H1 (cell line): Measurements from ENCODE around the gene SFMBT2. TPM values are rescaled to one million over a fixed set of nuclear protein-coding genes. Genes with fewer than 3 reads are reported as not detected.

Experiments used
- CTCF ChIA-PET: fragments of 300-600 bp; sonication (Branson Sonifier 250); formaldehyde crosslinking; loops from one replicate; lab custom pipeline; 2021; ENCODE audit not compliant: partially characterized antibody; lab: Charles Lee
- POLR2A ChIA-PET: fragments of 300-600 bp; sonication (Branson Sonifier 250); formaldehyde crosslinking; loops from one replicate; lab custom pipeline; 2021; ENCODE audit warnings: inconsistent platforms; ENCODE audit not compliant: partially characterized antibody; lab: Charles Lee
- DNase-seq, 2 experiments: peaks; one replicate each; pipeline versions ENCODE4 v3.0.0 to v3.0.0-alpha.2; 2010 to 2022; ENCODE audit warnings: low spot score in 2 of 2, low read depth in 1 of 2, mixed read lengths in 1 of 2
- FAIRE-seq: peaks from 2 replicates; lab custom pipeline; 2011; peaks lifted over from hg19 to GRCh38; lab: Jason Lieb, UNC
- H2AFZ ChIP-seq: 2 replicates; pipeline ENCODE4 v1.8.1; 2012; ENCODE audit warnings: low read length, inconsistent platforms
- H2AK5ac ChIP-seq: 2 replicates; pipeline ENCODE4 v1.6.1; 2013; ENCODE audit warnings: low read depth, low read length
- H2BK120ac ChIP-seq: replicated peaks from 2 replicates; pipeline ENCODE3; 2013; ENCODE audit warnings: low read depth, low read length, inconsistent platforms
- H2BK12ac ChIP-seq: 2 replicates; pipeline ENCODE4 v1.6.1; 2013; ENCODE audit warnings: low read depth, low read length
- H2BK15ac ChIP-seq: 2 replicates; pipeline ENCODE4 v1.6.1; 2013; ENCODE audit warnings: low read length
- H2BK20ac ChIP-seq: 2 replicates; pipeline ENCODE4 v1.6.1; 2013; ENCODE audit warnings: low read length
- H2BK5ac ChIP-seq: 2 replicates; pipeline ENCODE4 v1.6.1; 2013; ENCODE audit warnings: low read depth, low read length
- H3K14ac ChIP-seq: 2 replicates; pipeline ENCODE4 v1.6.1; 2013; ENCODE audit warnings: inconsistent platforms; ENCODE audit not compliant: insufficient read length
- H3K18ac ChIP-seq: 2 replicates; pipeline ENCODE4 v1.6.1; 2013; ENCODE audit warnings: low read length; ENCODE audit errors: extremely low read depth
- H3K23ac ChIP-seq: 2 replicates; pipeline ENCODE4 v1.6.1; 2013; ENCODE audit warnings: inconsistent platforms; ENCODE audit not compliant: insufficient read length
- H3K23me2 ChIP-seq: 2 replicates; pipeline ENCODE4 v1.6.1; 2013; ENCODE audit warnings: low read depth, low read length
- H3K27ac ChIP-seq: 2 replicates; pipeline ENCODE4 v1.6.1; 2011; ENCODE audit warnings: low read depth, low read length, inconsistent platforms
- H3K27me3 ChIP-seq, 4 experiments: replicated peaks in 1 of 4; 1 replicate in 1 of 4; 2 replicates in 3 of 4; pipeline versions ENCODE4 v1.6.1 to v1.8.1; 2011 to 2013; ENCODE audit warnings: low read length in 3 of 4, mild to moderate bottlenecking in 3 of 4, inconsistent platforms in 2 of 4, mixed read lengths in 2 of 4, moderate library complexity in 1 of 4; ENCODE audit not compliant: control insufficient read depth in 3 of 4, insufficient read depth in 3 of 4; ENCODE audit errors: extremely low read depth in 1 of 4
- H3K36me3 ChIP-seq, 4 experiments: 2 replicates each; pipeline versions ENCODE4 v1.6.1 to v1.8.1; 2011 to 2013; ENCODE audit warnings: mild to moderate bottlenecking in 4 of 4, low read length in 3 of 4, moderate library complexity in 2 of 4, control low read depth in 1 of 4, inconsistent platforms in 1 of 4; ENCODE audit not compliant: insufficient read depth in 4 of 4, control insufficient read depth in 2 of 4
- H3K4ac ChIP-seq: replicated peaks from 2 replicates; pipeline ENCODE3; 2013; ENCODE audit warnings: low read length, low read depth, mixed read lengths, inconsistent platforms; ENCODE audit not compliant: insufficient read length
- H3K4me1 ChIP-seq, 4 experiments: replicated peaks in 1 of 4; 1 replicate in 1 of 4; 2 replicates in 3 of 4; pipeline versions ENCODE4 v1.6.1 to v1.8.1; 2011 to 2013; ENCODE audit warnings: low read length in 3 of 4, inconsistent platforms in 2 of 4, mixed read lengths in 1 of 4; ENCODE audit not compliant: insufficient read depth in 4 of 4, control insufficient read depth in 3 of 4
- H3K4me2 ChIP-seq, 2 experiments: 2 replicates each; pipeline versions ENCODE4 v1.6.1 to v1.8.1; 2011 to 2013; ENCODE audit warnings: low read depth in 2 of 2, low read length in 2 of 2, control low read depth in 1 of 2, inconsistent platforms in 1 of 2, mild to moderate bottlenecking in 1 of 2; ENCODE audit not compliant: insufficient read depth in 1 of 2
- H3K4me3 ChIP-seq, 4 experiments: fragments of 200-600, 300-600 bp in 1 of 4; sonication (generic), shearing (Covaris generic), sonication (Bioruptor Twin) in 1 of 4; 2 replicates each; pipeline versions ENCODE4 v1.5.1 to v1.8.1; 2011 to 2016; ENCODE audit warnings: low read length in 4 of 4, low read depth in 3 of 4, control low read depth in 2 of 4, inconsistent platforms in 2 of 4, mild to moderate bottlenecking in 2 of 4, mixed read lengths in 1 of 4, moderate library complexity in 1 of 4; ENCODE audit not compliant: insufficient read depth in 2 of 4; ENCODE audit errors: extremely low read depth in 1 of 4
- H3K56ac ChIP-seq: replicated peaks from 2 replicates; pipeline ENCODE3; 2013; ENCODE audit warnings: low read depth, mild to moderate bottlenecking, mixed read lengths, low read length, inconsistent platforms; ENCODE audit not compliant: insufficient read length
- H3K79me1 ChIP-seq: 2 replicates; pipeline ENCODE4 v1.6.1; 2013; ENCODE audit warnings: low read depth, low read length, control low read depth
- H3K79me2 ChIP-seq, 2 experiments: 2 replicates each; pipeline versions ENCODE4 v1.6.1 to v1.8.1; 2012 to 2013; ENCODE audit warnings: low read length in 2 of 2, mild to moderate bottlenecking in 2 of 2, inconsistent platforms in 1 of 2; ENCODE audit not compliant: insufficient read depth in 2 of 2, control insufficient read depth in 1 of 2
- H3K9ac ChIP-seq, 4 experiments: replicated peaks in 1 of 4; 1 replicate in 1 of 4; 2 replicates in 3 of 4; pipeline versions ENCODE4 v1.6.1 to v1.8.1; 2011 to 2013; ENCODE audit warnings: low read depth in 3 of 4, low read length in 3 of 4, control low read depth in 2 of 4, mild to moderate bottlenecking in 2 of 4, moderate library complexity in 2 of 4, inconsistent platforms in 1 of 4; ENCODE audit errors: extremely low read depth in 1 of 4
- H3K9me3 ChIP-seq, 2 experiments: 2 replicates each; pipeline versions ENCODE4 v1.6.1 to v1.8.1; 2012 to 2013; ENCODE audit warnings: mild to moderate bottlenecking in 2 of 2, moderate library complexity in 2 of 2, control low read depth in 1 of 2, inconsistent platforms in 1 of 2, low read depth in 1 of 2, low read length in 1 of 2, mixed read lengths in 1 of 2; ENCODE audit not compliant: insufficient read depth in 2 of 2
- H4K20me1 ChIP-seq, 2 experiments: replicated peaks in 1 of 2; 2 replicates each; pipeline versions ENCODE3 to v1.8.1; 2011 to 2013; ENCODE audit warnings: inconsistent platforms in 2 of 2, low read length in 2 of 2, mild to moderate bottlenecking in 1 of 2; ENCODE audit not compliant: insufficient read depth in 2 of 2, control insufficient read depth in 1 of 2
- H4K5ac ChIP-seq: 2 replicates; pipeline ENCODE4 v1.6.1; 2013; ENCODE audit warnings: low read length, low read depth, mixed read lengths, inconsistent platforms; ENCODE audit not compliant: insufficient read length
- H4K8ac ChIP-seq: 2 replicates; pipeline ENCODE4 v1.8.0; 2013; ENCODE audit warnings: mild to moderate bottlenecking, moderate library complexity, low read length, inconsistent platforms; ENCODE audit not compliant: insufficient read depth; ENCODE audit errors: extremely low read depth
- H4K91ac ChIP-seq: replicated peaks from 2 replicates; pipeline ENCODE3; 2013; ENCODE audit warnings: low read length, mixed read lengths, inconsistent platforms; ENCODE audit not compliant: insufficient read length
- BACH1 ChIP-seq: IDR thresholded peaks from 2 replicates; pipeline ENCODE4 v1.6.1; 2012; ENCODE audit warnings: low read length, improper control_type of control experiment
- EGR1 ChIP-seq: IDR thresholded peaks from 2 replicates; pipeline ENCODE4 v1.6.1; 2011; ENCODE audit warnings: low read depth, low read length, borderline replicate concordance
- EZH2 ChIP-seq: fragments of 200-600 bp; sonication (generic); IDR thresholded peaks from 2 replicates; pipeline ENCODE4 v1.7.1; 2012; ENCODE audit warnings: low read depth, mild to moderate bottlenecking, moderate library complexity, low read length, inconsistent platforms; ENCODE audit not compliant: severe bottlenecking
- GABPA ChIP-seq: IDR thresholded peaks from 2 replicates; pipeline ENCODE4 v1.6.1; 2011; ENCODE audit warnings: mild to moderate bottlenecking, low read length, moderate library complexity, borderline replicate concordance; ENCODE audit not compliant: insufficient read depth
- KDM1A ChIP-seq: fragments of 200-600, 300-600 bp; sonication (generic); IDR thresholded peaks from 2 replicates; pipeline ENCODE4 v1.7.1; 2016; ENCODE audit warnings: mild to moderate bottlenecking, low read length, borderline replicate concordance
- KDM4A ChIP-seq: IDR thresholded peaks from one replicate; pipeline ENCODE4 v1.7.1; 2012; ENCODE audit warnings: low read depth, mild to moderate bottlenecking, moderate library complexity, low read length, inconsistent platforms; ENCODE audit not compliant: severe bottlenecking
- KDM5A ChIP-seq: fragments of 200-600 bp; IDR thresholded peaks from 2 replicates; pipeline ENCODE4 v1.7.1; 2012; ENCODE audit warnings: mild to moderate bottlenecking, low read length, inconsistent platforms, mixed read lengths
- POLR2AphosphoS5 ChIP-seq: IDR thresholded peaks from 2 replicates; pipeline ENCODE4 v1.6.1; 2011; ENCODE audit warnings: low read depth, low read length
- SIX5 ChIP-seq: IDR thresholded peaks from 2 replicates; pipeline ENCODE4 v1.6.1; 2011; ENCODE audit warnings: mild to moderate bottlenecking, low read depth, low read length
- SP1 ChIP-seq: IDR thresholded peaks from 2 replicates; pipeline ENCODE4 v1.6.1; 2011; ENCODE audit warnings: low read depth, low read length
- SP2 ChIP-seq: IDR thresholded peaks from 2 replicates; pipeline ENCODE4 v1.6.1; 2012; ENCODE audit warnings: mild to moderate bottlenecking, low read length, inconsistent platforms
- ZNF274 ChIP-seq: IDR thresholded peaks from 2 replicates; pipeline ENCODE4 v1.7.0; 2012; ENCODE audit warnings: low read length, borderline replicate concordance; ENCODE audit errors: extremely low read depth
- WGBS, 2 experiments: shearing (Covaris generic) in 1 of 2; methylation state at CpG; one replicate each; pipeline versions ENCODE4 v1.1.6 to v1.1.7; 2013 to 2015; ENCODE audit warnings: low lambda C conversion rate in 2 of 2, mixed read lengths in 2 of 2, inconsistent platforms in 1 of 2, low coverage in 1 of 2, missing lambda C conversion rate in 1 of 2; ENCODE audit not compliant: insufficient replicate concordance in 2 of 2, insufficient coverage in 1 of 2, insufficient read length in 1 of 2; ENCODE audit errors: extremely low coverage in 1 of 2, missing lambda C conversion rate in 1 of 2; 5-methylcytosine and 5-hydroxymethylcytosine counted together
- polyA plus RNA-seq, 7 experiments: library from polyadenylated mRNA; depleted of rRNA in 3 of 7; stranded (reverse) in 5 of 7; unstranded in 2 of 7; fragments of >200 nt in 5 of 7; fragments of 200-250 nt in 2 of 7; gene quantifications; 1 replicate in 5 of 7; 2 replicates in 1 of 7; 4 replicates in 1 of 7; pipeline versions ENCODE4 v1.2.1 to v1.2.3, GENCODE V29; 2011 to 2013; ENCODE audit warnings: missing spikeins in 2 of 7, mixed read lengths in 2 of 7
- total RNA-seq: library from RNA; stranded (reverse); fragmentation: NEBNext Ultra II Directional; extraction: Animal tissue kit (Norgen Biotek cat#: 25700); gene quantifications from 2 replicates; pipeline ENCODE4 v1.2.1, GENCODE V29; 2021
- TF ChIP-seq, protein P1 (sequence below): IDR thresholded peaks from 2 replicates; pipeline ENCODE4 v1.6.1; 2011; ENCODE audit warnings: low read depth, mild to moderate bottlenecking, low read length; ENCODE audit not compliant: insufficient read depth
- TF ChIP-seq, protein P2 (sequence below): IDR thresholded peaks from 2 replicates; pipeline ENCODE4 v1.6.1; 2012; ENCODE audit warnings: inconsistent platforms

Gene SFMBT2
- total and polyA plus RNA-seq, 2 of the 8 experiments (the other 6 are each of a cell fraction or from before 2014, with no cell fraction given): 2.9 to 11.0 TPM

DNA sequence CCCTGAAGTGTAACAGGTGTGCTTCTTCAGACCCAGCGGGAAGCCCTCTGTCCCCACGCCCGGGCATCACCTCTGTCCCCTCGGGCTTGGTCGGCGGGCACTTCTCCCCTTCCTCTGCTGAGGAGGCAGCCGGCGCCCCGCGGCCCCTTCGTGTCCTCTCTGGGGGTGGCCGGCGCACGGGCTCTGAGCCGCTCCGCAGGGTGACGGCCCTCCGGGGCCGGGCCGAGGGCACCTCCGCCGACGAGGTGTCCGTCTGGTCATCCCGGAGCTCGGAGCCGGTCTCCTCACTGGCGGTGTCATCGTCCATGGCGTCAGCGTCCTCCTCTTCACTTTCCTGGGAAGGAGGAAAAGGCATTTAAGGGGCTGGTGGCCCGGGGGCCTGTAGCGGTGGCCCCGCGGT, 239.0 kb downstream of the SFMBT2 start:
- Histone ChIP-seq H4K91ac (no peak overlapping the region), H3K79me2 (no peaks in the 10 kb centered on the region), H3K14ac (no peak overlapping the region), H3K9me3 (peaks cover 0 to 8% of the 10 kb centered on the region in 2 experiments; a peak in 2 of 4 replicates), H3K4me3 (no peak overlapping the region), H3K79me1 (no peaks in the 10 kb centered on the region), H3K4me1 (no peaks in the 10 kb centered on the region), H2BK20ac (no peak overlapping the region), H4K5ac (no peak overlapping the region), H3K56ac (no peak overlapping the region), H3K18ac (no peak overlapping the region), H3K4ac (no peak overlapping the region), H2BK15ac (no peak overlapping the region), H3K4me2 (no peak overlapping the region), H3K27me3 (no peaks in the 10 kb centered on the region), H2AFZ (no peak overlapping the region), H4K20me1 (no peaks in the 10 kb centered on the region), H3K36me3 (peaks cover 2 to 20% (median 11%) of the 10 kb centered on the region in 4 experiments; a peak in 6 of 8 replicates), H2AK5ac (no peak overlapping the region), H2BK5ac (no peak overlapping the region), H4K8ac (no peak overlapping the region), H2BK12ac (no peak overlapping the region), H3K9ac (no peak overlapping the region), H3K23me2 (no peaks in the 10 kb centered on the region), H2BK120ac (no peak overlapping the region), H3K23ac (no peak overlapping the region), H3K27ac (no peak overlapping the region)
- WGBS, 2 experiments: 94% methylated on average over 23 of the region's 35 CpGs; no CpG with 5 or more reads in 1 of the 2 experiments
- POLR2A ChIA-PET: no interaction called here
- DNase-seq (no peak), FAIRE-seq (no peak)
- CTCF ChIA-PET: interaction anchor here (1.4 kb wide), 1 partner anchor 42 kb away, joined by 3 read pairs; no protein-coding TSS in a partner anchor
- no peak for TF ChIP-seq SP1
- no peak for TF ChIP-seq POLR2AphosphoS5
- no peak for TF ChIP-seq SIX5
- no peak for TF ChIP-seq SP2
- no peak for TF ChIP-seq EZH2
- TF ChIP-seq, protein P1, sequence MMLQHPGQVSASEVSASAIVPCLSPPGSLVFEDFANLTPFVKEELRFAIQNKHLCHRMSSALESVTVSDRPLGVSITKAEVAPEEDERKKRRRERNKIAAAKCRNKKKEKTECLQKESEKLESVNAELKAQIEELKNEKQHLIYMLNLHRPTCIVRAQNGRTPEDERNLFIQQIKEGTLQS: no peak
- no peak for TF ChIP-seq EGR1
- TF ChIP-seq KDM5A: no peak
- TF ChIP-seq KDM1A: no peak
- no peak for TF ChIP-seq GABPA
- TF ChIP-seq, protein P2, sequence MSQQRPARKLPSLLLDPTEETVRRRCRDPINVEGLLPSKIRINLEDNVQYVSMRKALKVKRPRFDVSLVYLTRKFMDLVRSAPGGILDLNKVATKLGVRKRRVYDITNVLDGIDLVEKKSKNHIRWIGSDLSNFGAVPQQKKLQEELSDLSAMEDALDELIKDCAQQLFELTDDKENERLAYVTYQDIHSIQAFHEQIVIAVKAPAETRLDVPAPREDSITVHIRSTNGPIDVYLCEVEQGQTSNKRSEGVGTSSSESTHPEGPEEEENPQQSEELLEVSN: no peak
- TF ChIP-seq ZNF274: no peak
- no peak for TF ChIP-seq BACH1
- TF ChIP-seq KDM4A: no peak
